ENCODE measurements around the gene KRTAP10-8. TPM values are rescaled to one million over a fixed set of nuclear protein-coding genes. Genes with fewer than 3 reads are reported as not detected.

KRTAP10-8 gene
- total RNA-seq, 4 donors from 2014 or later, result not detected

- Histone ChIP-seq H3K4me1 (no peaks in the 10 kb centered on the region), H3K27me3 (peaks cover 7 to 16% (median 11%) of the 10 kb centered on the region in 3 donors), H3K27ac (no peak overlapping the region), H3K9me3 (no peaks in the 10 kb centered on the region), H3K36me3 (no peaks in the 10 kb centered on the region), H3K4me3 (no peak overlapping the region)
- ATAC-seq, result no peak
- intact Hi-C loops (cut with DNase I; ENCODE audit: low total_unique reads), result no loop called here
- no peak for DNase-seq
- TF ChIP-seq CTCF (IDR thresholded peaks at IDR 0.05 in 4 of 5, conservative IDR thresholded peaks at IDR 0.05 in 1 of 5), result no peak
- TF ChIP-seq POLR2A (IDR thresholded peaks at IDR 0.05), result no peak
- in situ Hi-C loops (cut with MboI; ENCODE audit: low sequenced_read_pairs in 4 of 4), result no loop called here
Measured at GRCh38 chr21:44650973-44651675, 39.2 kb downstream of the KRTAP10-8 start.

- no peaks in the 10 kb centered on the region for H3K4me1 ChIP-seq
- no peaks in the 10 kb centered on the region for H3K36me3 ChIP-seq
- DNase-seq, result no peak
- in situ Hi-C loops (cut with MboI; ENCODE audit: low sequenced_read_pairs in 4 of 4) (no loop called here), intact Hi-C loops (cut with DNase I; ENCODE audit: low total_unique reads) (no loop called here)
- no peak for ATAC-seq
- no peak overlapping the region for H3K4me3 ChIP-seq
- peaks cover 8 to 14% (median 11%) of the 10 kb centered on the region in 3 donors for H3K27me3 ChIP-seq
- H3K9me3 ChIP-seq, result no peaks in the 10 kb centered on the region
- TF ChIP-seq POLR2A (IDR thresholded peaks at IDR 0.05), result no peak
- no peak for TF ChIP-seq CTCF (IDR thresholded peaks at IDR 0.05 in 4 of 5, conservative IDR thresholded peaks at IDR 0.05 in 1 of 5)
- no peak overlapping the region for H3K27ac ChIP-seq
Measured at GRCh38 chr21:44653123-44653522, 41.2 kb downstream of the KRTAP10-8 start.

GRCh38 chr21:44653656-44654575 is 42.0 kb downstream of the KRTAP10-8 start:
- intact Hi-C loops (cut with DNase I; ENCODE audit: low total_unique reads) (no loop called here), in situ Hi-C loops (cut with MboI; ENCODE audit: low sequenced_read_pairs in 4 of 4) (no loop called here)
- TF ChIP-seq CTCF (IDR thresholded peaks at IDR 0.05 in 4 of 5, conservative IDR thresholded peaks at IDR 0.05 in 1 of 5) (no peak), POLR2A (IDR thresholded peaks at IDR 0.05) (no peak)
- DNase-seq (no peak), ATAC-seq (no peak)
- H3K27ac ChIP-seq, result no peak overlapping the region
- H3K9me3 ChIP-seq, result no peaks in the 10 kb centered on the region
- no peaks in the 10 kb centered on the region for H3K4me1 ChIP-seq
- peaks cover 3 to 11% (median 4%) of the 10 kb centered on the region in 3 donors for H3K27me3 ChIP-seq
- H3K36me3 ChIP-seq, result no peaks in the 10 kb centered on the region
- H3K4me3 ChIP-seq, result no peak overlapping the region

- H3K27me3 ChIP-seq, result peaks cover 0 to 8% (median 4%) of the 10 kb centered on the region in 3 donors
- H3K4me1 ChIP-seq, result no peaks in the 10 kb centered on the region
- H3K9me3 ChIP-seq, result no peaks in the 10 kb centered on the region
- intact Hi-C loops (cut with DNase I; ENCODE audit: low total_unique reads), result no loop called here
- ATAC-seq, result no peak
- H3K27ac ChIP-seq, result no peak within 1 kb of the TSS
- DNase-seq, result no peak
- no peaks in the 10 kb centered on the region for H3K36me3 ChIP-seq
- in situ Hi-C loops (cut with MboI; ENCODE audit: low sequenced_read_pairs in 4 of 4), result no loop called here
- TF ChIP-seq POLR2A (IDR thresholded peaks at IDR 0.05), result no peak
- TF ChIP-seq CTCF (IDR thresholded peaks at IDR 0.05 in 4 of 5, conservative IDR thresholded peaks at IDR 0.05 in 1 of 5), result no peak
- H3K4me3 ChIP-seq, result no peak within 1 kb of the TSS
Measured at GRCh38 chr21:44654576-44655175, 42.8 kb downstream of the KRTAP10-8 start, which contains the start of gene KRTAP12-4. Gene KRTAP12-4 (minus strand): TSS chr21:44654659. CDS start chr21:44654614, 45 bp downstream.

All from gastrocnemius medialis (tissue), 4 donors.